Endothelial cell of umbilical vein (primary cell): ENCODE measurements around the gene AAR2. TPM values are rescaled to one million over a fixed set of nuclear protein-coding genes. Genes with fewer than 3 reads are reported as not detected.

Experiments used
- BruUV-seq: library from RNA; stranded (reverse); fragments of 400-500 nt; replicated peaks from 2 replicates; lab custom pipeline; 2021; lab: Mats Ljungman, UMichigan
- CTCF ChIA-PET: fragments of 300-600, 350-600 bp; sonication (Branson Sonifier 250); formaldehyde crosslinking; loops from one replicate; lab custom pipeline; 2021; ENCODE audit warnings: antibody characterized with exemption, inconsistent platforms; lab: Charles Lee
- POLR2A ChIA-PET: fragments of 300-600, 350-600 bp; sonication (Branson Sonifier 250); formaldehyde crosslinking; loops from one replicate; lab custom pipeline; 2021; ENCODE audit warnings: antibody characterized with exemption, inconsistent platforms; lab: Charles Lee
- DNase-seq: peaks from one replicate; pipeline ENCODE4 v3.0.0-alpha.2; 2011; ENCODE audit warnings: low read depth, low spot score
- FAIRE-seq: peaks from 2 replicates; lab custom pipeline; 2011; peaks lifted over from hg19 to GRCh38; lab: Jason Lieb, UNC
- H2AFZ ChIP-seq: 2 replicates; pipeline ENCODE4 v1.6.0; 2012; ENCODE audit warnings: low read depth, low read length, control low read depth, inconsistent platforms
- H3K27ac ChIP-seq: 2 replicates; pipeline ENCODE4 v1.5.1; 2011; ENCODE audit warnings: low read depth, mild to moderate bottlenecking, control low read depth, low read length, moderate library complexity; ENCODE audit not compliant: insufficient read depth
- H3K27me3 ChIP-seq, 2 experiments: 2 replicates each; pipeline versions ENCODE4 v1.6.0 to v1.6.1; 2011; ENCODE audit warnings: low read length in 2 of 2, mixed read lengths in 1 of 2; ENCODE audit not compliant: control insufficient read depth in 2 of 2, insufficient read depth in 2 of 2
- H3K36me3 ChIP-seq, 2 experiments: 2 replicates in 1 of 2; 3 replicates in 1 of 2; pipeline ENCODE4 v1.5.1; 2011; ENCODE audit warnings: low read length in 2 of 2, mild to moderate bottlenecking in 1 of 2, moderate library complexity in 1 of 2; ENCODE audit not compliant: control insufficient read depth in 2 of 2, insufficient read depth in 2 of 2; ENCODE audit errors: extremely low read depth in 1 of 2
- H3K4me1 ChIP-seq: 3 replicates; pipeline ENCODE4 v1.5.1; 2011; ENCODE audit warnings: mild to moderate bottlenecking, low read length; ENCODE audit not compliant: control insufficient read depth, insufficient read depth; ENCODE audit errors: extremely low read depth
- H3K4me2 ChIP-seq: 2 replicates; pipeline ENCODE4 v1.6.1; 2011; ENCODE audit warnings: low read length, control low read depth, mixed read lengths; ENCODE audit not compliant: insufficient read depth
- H3K4me3 ChIP-seq, 3 experiments: fragments of 200-600 bp in 1 of 3; sonication (generic), shearing (Covaris generic) in 1 of 3; replicated peaks in 1 of 3; 2 replicates each; pipeline ENCODE4 v1.5.1; 2011 to 2016; ENCODE audit warnings: control low read depth in 3 of 3, low read length in 3 of 3, mild to moderate bottlenecking in 2 of 3, inconsistent platforms in 1 of 3, low read depth in 1 of 3, moderate library complexity in 1 of 3; ENCODE audit not compliant: insufficient read depth in 1 of 3
- H3K79me2 ChIP-seq: 2 replicates; pipeline ENCODE4 v1.6.0; 2012; ENCODE audit warnings: low read length, inconsistent platforms; ENCODE audit not compliant: control insufficient read depth, insufficient read depth
- H3K9ac ChIP-seq: replicated peaks from 2 replicates; pipeline ENCODE3; 2011; ENCODE audit warnings: low read length, control low read depth; ENCODE audit not compliant: insufficient read depth; ENCODE audit errors: extremely low read depth
- H3K9me1 ChIP-seq: replicated peaks from 3 replicates; pipeline ENCODE4 v1.6.0; 2011; ENCODE audit warnings: mild to moderate bottlenecking, low read length; ENCODE audit not compliant: control insufficient read depth, insufficient read depth; ENCODE audit errors: extremely low read depth
- H3K9me3 ChIP-seq: replicated peaks from 2 replicates; pipeline ENCODE4 v1.5.1; 2012; ENCODE audit warnings: low read length, inconsistent platforms; ENCODE audit not compliant: control insufficient read depth, insufficient read depth
- H4K20me1 ChIP-seq: replicated peaks from 2 replicates; pipeline ENCODE3; 2011; ENCODE audit warnings: mild to moderate bottlenecking, low read length; ENCODE audit not compliant: control insufficient read depth, insufficient read depth; ENCODE audit errors: extremely low read depth
- CTCF ChIP-seq, 2 donors: IDR thresholded peaks; 1 replicate in 1 of 2; 2 replicates in 1 of 2; pipeline ENCODE4 v1.5.1; 2011; ENCODE audit warnings: low read length in 2 of 2, mild to moderate bottlenecking in 2 of 2, moderate library complexity in 2 of 2, control low read depth in 1 of 2, inconsistent platforms in 1 of 2, low read depth in 1 of 2; ENCODE audit not compliant: insufficient read depth in 1 of 2; ENCODE audit errors: extremely low read depth in 1 of 2
- EZH2 ChIP-seq: IDR thresholded peaks from 2 replicates; pipeline ENCODE4 v1.6.1; 2012; ENCODE audit warnings: borderline replicate concordance, low read depth, mild to moderate bottlenecking, moderate library complexity, low read length, inconsistent platforms; ENCODE audit not compliant: severe bottlenecking
- FOS ChIP-seq: IDR thresholded peaks from 2 replicates; pipeline ENCODE4 v1.6.1; 2011; ENCODE audit warnings: mild to moderate bottlenecking, low read length, moderate library complexity, borderline replicate concordance; ENCODE audit not compliant: insufficient read depth
- GATA2 ChIP-seq: IDR thresholded peaks from 2 replicates; pipeline ENCODE4 v1.7.0; 2011; ENCODE audit warnings: low read depth, mild to moderate bottlenecking, moderate library complexity, mixed read lengths, low read length; ENCODE audit not compliant: insufficient read length, insufficient read depth
- JUN ChIP-seq: IDR thresholded peaks from 2 replicates; pipeline ENCODE4 v1.6.1; 2011; ENCODE audit warnings: borderline replicate concordance, low read depth; ENCODE audit not compliant: insufficient read length, insufficient read depth
- MAX ChIP-seq: IDR thresholded peaks from 2 replicates; pipeline ENCODE4 v1.6.1; 2011; ENCODE audit not compliant: insufficient read depth, insufficient read length
- MYC ChIP-seq: IDR thresholded peaks from one replicate; pipeline ENCODE4 v1.6.1; 2011; ENCODE audit warnings: mild to moderate bottlenecking, low read depth, low read length
- POLR2A ChIP-seq: IDR thresholded peaks from 2 replicates; pipeline ENCODE4 v1.6.1; 2012; ENCODE audit warnings: low read depth, mild to moderate bottlenecking, control low read depth, low read length
- POLR2AphosphoS5 ChIP-seq: IDR thresholded peaks from 2 replicates; pipeline ENCODE4 v1.6.1; 2012; ENCODE audit warnings: low read depth, mild to moderate bottlenecking, control low read depth, low read length, moderate library complexity; ENCODE audit not compliant: insufficient read depth
- dilution Hi-C: fragments of 300-500 bp; cut with MboI; formaldehyde crosslinking; loops from one replicate; pipeline ENCODE4 v1.15.0; 2019; ENCODE audit warnings: low sequenced_read_pairs; ENCODE audit not compliant: extremely low pct_ligation_motif_present
- intact Hi-C: fragments of 100-400 bp; cut with micrococcal nuclease; formaldehyde crosslinking; loops from one replicate; pipeline ENCODE4 v1.10.0; 2022
- polyA plus RNA-seq, 4 experiments: library from polyadenylated mRNA; depleted of rRNA in 3 of 4; stranded (reverse) in 3 of 4; unstranded in 1 of 4; fragments of >200 nt; gene quantifications; 2 replicates each; pipeline versions ENCODE4 v1.2.1 to v1.2.3, GENCODE V29; 2011 to 2012; ENCODE audit warnings: missing spikeins in 1 of 4
- total RNA-seq: library from RNA; stranded (reverse); gene quantifications from 2 replicates; pipeline ENCODE4 v1.2.3, GENCODE V29; 2021

The AAR2 gene
- total and polyA plus RNA-seq, 2 donors (not counting 3 experiments of a cell fraction or from before 2014, with no cell fraction given) = 21.9 to 29.4 TPM

DNA sequence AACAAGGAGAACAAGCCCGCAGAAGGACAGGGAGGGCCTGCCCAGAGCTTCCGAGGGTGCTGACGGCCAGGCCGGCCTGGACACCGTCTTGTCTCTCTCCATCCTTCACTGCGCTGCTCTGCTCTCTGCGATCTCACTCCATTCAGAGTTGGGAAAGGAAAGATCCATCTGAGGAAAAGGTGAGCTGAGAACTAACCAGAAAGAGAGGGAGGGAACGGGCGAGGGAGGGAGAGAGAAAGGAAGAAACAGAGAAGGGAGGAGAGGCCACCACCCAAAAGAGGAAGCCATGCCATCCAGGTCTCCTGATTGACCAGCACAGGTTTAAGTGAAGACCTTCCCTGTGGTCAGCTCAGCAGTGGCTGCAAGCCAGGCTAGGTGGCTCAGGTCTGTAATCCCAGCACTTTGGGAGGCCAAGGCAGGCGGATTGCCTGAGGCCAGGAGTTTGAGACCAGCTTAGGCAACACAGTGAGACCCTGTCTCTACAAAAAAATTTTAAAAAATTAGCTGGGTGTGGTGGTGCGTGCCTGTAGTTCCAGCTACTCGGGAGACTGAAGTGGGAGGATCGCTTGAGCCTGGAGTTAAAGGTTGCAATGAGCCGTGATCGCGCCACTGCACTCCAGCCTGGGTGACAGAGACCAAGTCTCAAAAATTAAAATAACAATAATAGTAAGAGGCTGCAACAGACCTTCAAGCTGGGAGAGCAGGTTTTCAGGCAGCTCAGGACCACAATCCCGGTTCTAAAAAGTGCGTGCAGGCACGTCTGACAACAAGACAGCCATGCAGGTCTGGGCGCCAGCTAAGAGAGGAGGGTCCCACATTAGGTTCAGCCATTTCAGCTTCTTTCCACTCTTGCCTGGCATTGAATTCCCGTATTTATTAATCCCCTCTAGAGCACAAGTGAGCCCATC is 35.6 kb downstream of the AAR2 start:
- no TSS peak for BruUV-seq
- Histone ChIP-seq H4K20me1 (no peaks in the 10 kb centered on the region), H3K4me2 (no peak overlapping the region), H3K27me3 (peaks cover 0 to 3% of the 10 kb centered on the region in 2 experiments), H3K4me1 (no peaks in the 10 kb centered on the region), H3K27ac (no peak overlapping the region), H3K79me2 (no peaks in the 10 kb centered on the region), H3K4me3 (no peak overlapping the region), H3K36me3 (no peaks in the 10 kb centered on the region), H3K9me3 (no peaks in the 10 kb centered on the region), H3K9me1 (no peaks in the 10 kb centered on the region), H2AFZ (no peak overlapping the region), H3K9ac (no peak overlapping the region)
- no peak for TF ChIP-seq GATA2
- TF ChIP-seq EZH2 = no peak
- TF ChIP-seq POLR2AphosphoS5 = no peak
- TF ChIP-seq POLR2A = no peak
- TF ChIP-seq CTCF (IDR thresholded peaks at IDR 0.05; ENCODE audit: extremely low read depth in 1 of 2, insufficient read depth in 1 of 2, low read depth in 1 of 2, low read length in 2 of 2) = no peak
- no peak for TF ChIP-seq MYC
- no peak for TF ChIP-seq MAX
- no peak for TF ChIP-seq FOS
- TF ChIP-seq JUN = no peak
- FAIRE-seq = no peak
- ChIA-PET POLR2A (no interaction called here), CTCF (interaction anchor here (1.1 to 6.3 kb wide), 4 partner anchors 19 to 166 kb away, joined by 3 to 96 read pairs (median 43); no protein-coding TSS in a partner anchor)
- dilution Hi-C loops (no loop called here), intact Hi-C loops (loop anchor here (10.0 kb wide), 1 partner anchor 123 kb away; no protein-coding TSS in a partner anchor)
- DNase-seq = no peak
